HepG2 (cell line): ENCODE measurements around the gene SASH1. TPM values are rescaled to one million over a fixed set of nuclear protein-coding genes. Genes with fewer than 3 reads are reported as not detected.

ENCODE experiments used
- ATAC-seq: fragments of 200-7000 bp; cut with Tn5 transposase; 3 replicates; pipeline ENCODE4 v1.9.1; 2020; ENCODE audit warnings: mild to moderate bottlenecking, moderate library complexity
- BruUV-seq: library from RNA; stranded (reverse); fragments of 400-500 nt; replicated peaks from 2 replicates; lab custom pipeline; 2021; lab: Mats Ljungman, UMichigan
- CTCF ChIA-PET: fragments of 300-600 bp; formaldehyde crosslinking; extraction: SDS; loops from one replicate; lab custom pipeline; 2021; ENCODE audit warnings: low total read pairs, inconsistent platforms, low intra/inter-chr PET ratio; lab: Yijun Ruan, JAX
- POLR2A ChIA-PET: fragments of 350-600 bp; sonication (Branson Sonifier 250); formaldehyde crosslinking; loops from one replicate; lab custom pipeline; 2020; ENCODE audit warnings: antibody characterized with exemption, inconsistent platforms; lab: Yijun Ruan, JAX
- DNase-seq: peaks from one replicate; pipeline ENCODE4 v3.0.0-alpha.2; 2015; ENCODE audit warnings: low spot score
- FAIRE-seq: peaks from 3 replicates; lab custom pipeline; 2011; peaks lifted over from hg19 to GRCh38; lab: Jason Lieb, UNC
- H2AFZ ChIP-seq: one replicate; pipeline ENCODE4 v1.6.1; 2011; ENCODE audit warnings: low read length, inconsistent platforms
- H3K27ac ChIP-seq: fragments of 300-600 bp; 3 replicates; pipeline ENCODE4 v1.8.0; 2011; ENCODE audit warnings: mixed run types, mild to moderate bottlenecking, mixed read lengths, low read length, inconsistent platforms; ENCODE audit not compliant: insufficient read depth; ENCODE audit errors: extremely low read length
- H3K27me3 ChIP-seq, 2 experiments: fragments of 200-600 bp in 1 of 2; 2 replicates in 1 of 2; 3 replicates in 1 of 2; pipeline versions ENCODE4 v1.6.0 to v1.8.0; 2011; ENCODE audit warnings: low read length in 2 of 2, mild to moderate bottlenecking in 2 of 2, moderate library complexity in 2 of 2, inconsistent platforms in 1 of 2; ENCODE audit not compliant: insufficient read depth in 2 of 2, control insufficient read depth in 1 of 2
- H3K36me3 ChIP-seq, 2 experiments: fragments of 200-600 bp in 1 of 2; replicated peaks in 1 of 2; 2 replicates in 1 of 2; 3 replicates in 1 of 2; pipeline versions ENCODE4 v1.5.1 to v1.8.0; 2011; ENCODE audit warnings: low read length in 2 of 2, inconsistent platforms in 1 of 2; ENCODE audit not compliant: insufficient read depth in 2 of 2, control insufficient read depth in 1 of 2
- H3K4me1 ChIP-seq: 2 replicates; pipeline ENCODE4 v1.5.1; 2012; ENCODE audit warnings: low read length, inconsistent platforms; ENCODE audit not compliant: insufficient read depth
- H3K4me2 ChIP-seq: 2 replicates; pipeline ENCODE4 v1.6.0; 2011; ENCODE audit warnings: low read depth, low read length, inconsistent platforms
- H3K4me3 ChIP-seq, 3 experiments: fragments of 200-600 bp in 1 of 3; sonication (generic), shearing (Covaris generic) in 1 of 3; replicated peaks in 1 of 3; 2 replicates each; pipeline ENCODE4 v1.5.1; 2011 to 2016; ENCODE audit warnings: low read length in 3 of 3, inconsistent platforms in 2 of 3, low read depth in 2 of 3, mild to moderate bottlenecking in 2 of 3, control low read depth in 1 of 3, mixed read lengths in 1 of 3; ENCODE audit not compliant: insufficient read depth in 1 of 3
- H3K79me2 ChIP-seq: one replicate; pipeline ENCODE4 v1.6.1; 2011; ENCODE audit warnings: low read length, inconsistent platforms; ENCODE audit not compliant: insufficient read depth
- H3K9ac ChIP-seq: 2 replicates; pipeline ENCODE4 v1.6.0; 2011; ENCODE audit warnings: mild to moderate bottlenecking, low read depth, low read length, inconsistent platforms; ENCODE audit not compliant: insufficient read depth
- H3K9me3 ChIP-seq: 2 replicates; pipeline ENCODE4 v1.5.1; 2012; ENCODE audit warnings: mild to moderate bottlenecking, low read length
- H4K20me1 ChIP-seq: 2 replicates; pipeline ENCODE4 v1.6.0; 2011; ENCODE audit warnings: inconsistent platforms, mild to moderate bottlenecking, low read length, moderate library complexity; ENCODE audit not compliant: insufficient read depth
- BCL6 ChIP-seq: IDR thresholded peaks from 2 replicates; pipeline ENCODE4 v1.6.1; 2016; ENCODE audit warnings: missing genetic modification reagents, missing compliant biosample characterization
- CEBPB ChIP-seq: IDR thresholded peaks from 2 replicates; pipeline ENCODE4 v1.6.1; 2011; ENCODE audit warnings: low read depth, low read length, improper control_type of control experiment, borderline replicate concordance
- KLF6 ChIP-seq: IDR thresholded peaks from 2 replicates; pipeline ENCODE4 v1.8.0; 2016; ENCODE audit warnings: missing biosample characterization, missing genetic modification reagents
- MED1 ChIP-seq: sonication (generic); formaldehyde crosslinking; IDR thresholded peaks from 2 replicates; pipeline ENCODE4 v1.4.0; 2020; ENCODE audit warnings: missing genetic modification reagents
- PAX8 ChIP-seq: sonication (generic); formaldehyde crosslinking; IDR thresholded peaks from 2 replicates; pipeline ENCODE4 v1.8.0; 2022; ENCODE audit warnings: mild to moderate bottlenecking, missing genetic modification reagents, borderline replicate concordance
- RORA ChIP-seq: sonication (generic); formaldehyde crosslinking; IDR thresholded peaks from 2 replicates; pipeline ENCODE4 v1.5.0; 2020; ENCODE audit warnings: mild to moderate bottlenecking, missing genetic modification reagents, moderate library complexity
- TSC22D2 ChIP-seq: sonication (generic); formaldehyde crosslinking; IDR thresholded peaks from 2 replicates; pipeline ENCODE4 v1.5.1; 2020; ENCODE audit warnings: missing genetic modification reagents, mild to moderate bottlenecking, borderline replicate concordance
- ZNF138 ChIP-seq: sonication (generic); formaldehyde crosslinking; IDR thresholded peaks from 2 replicates; pipeline ENCODE4 v1.5.0; 2020; ENCODE audit warnings: mild to moderate bottlenecking, low read depth, missing genetic modification reagents
- ZNF17 ChIP-seq: sonication (generic); formaldehyde crosslinking; IDR thresholded peaks from 2 replicates; pipeline ENCODE4 v1.5.0; 2020; ENCODE audit warnings: mild to moderate bottlenecking, missing genetic modification reagents
- ZNF792 ChIP-seq: IDR thresholded peaks from 2 replicates; pipeline ENCODE4 v1.6.1; 2016
- WGBS: methylation state at CpG from one replicate; pipeline ENCODE4 v1.1.6; 2017; ENCODE audit warnings: low lambda C conversion rate; 5-methylcytosine and 5-hydroxymethylcytosine counted together
- in situ Hi-C: cut with HindIII; loops from 2 replicates; pipeline ENCODE4 v1.10.0; 2017; ENCODE audit warnings: low pct_unique_long_range_greater_than_20kb; ENCODE audit not compliant: extremely low pct_ligation_motif_present
- intact Hi-C: fragments of 100-400 bp; cut with micrococcal nuclease; formaldehyde crosslinking; loops from one replicate; pipeline ENCODE4 v1.10.0; 2022; ENCODE audit not compliant: unreplicated experiment
- polyA plus RNA-seq, 8 experiments: library from polyadenylated mRNA; depleted of rRNA in 3 of 8; stranded (reverse) in 7 of 8; unstranded in 1 of 8; fragments of >200 nt; fragmentation: Illumina TruSeq in 4 of 8; extraction: Trizol in 4 of 8; gene quantifications; 2 replicates each; pipeline versions ENCODE4 v1.2.1 to v1.2.3, GENCODE V29; 2011 to 2016; ENCODE audit warnings: low read depth in 4 of 8, missing spikeins in 1 of 8, mixed read lengths in 1 of 8; ENCODE audit not compliant: insufficient read depth in 1 of 8
- total RNA-seq, 5 experiments: library from RNA; depleted of rRNA; stranded (reverse); fragments of >200 nt; fragmentation: Illumina TruSeq; extraction: Trizol; gene quantifications; 2 replicates each; pipeline ENCODE4 v1.2.3, GENCODE V29; 2016; ENCODE audit warnings: low read depth in 1 of 5

The SASH1 gene
- total and polyA plus RNA-seq, 2 of the 13 experiments (the other 11 are each of a cell fraction or from before 2014, with no cell fraction given): 7.5 to 8.2 TPM

DNA sequence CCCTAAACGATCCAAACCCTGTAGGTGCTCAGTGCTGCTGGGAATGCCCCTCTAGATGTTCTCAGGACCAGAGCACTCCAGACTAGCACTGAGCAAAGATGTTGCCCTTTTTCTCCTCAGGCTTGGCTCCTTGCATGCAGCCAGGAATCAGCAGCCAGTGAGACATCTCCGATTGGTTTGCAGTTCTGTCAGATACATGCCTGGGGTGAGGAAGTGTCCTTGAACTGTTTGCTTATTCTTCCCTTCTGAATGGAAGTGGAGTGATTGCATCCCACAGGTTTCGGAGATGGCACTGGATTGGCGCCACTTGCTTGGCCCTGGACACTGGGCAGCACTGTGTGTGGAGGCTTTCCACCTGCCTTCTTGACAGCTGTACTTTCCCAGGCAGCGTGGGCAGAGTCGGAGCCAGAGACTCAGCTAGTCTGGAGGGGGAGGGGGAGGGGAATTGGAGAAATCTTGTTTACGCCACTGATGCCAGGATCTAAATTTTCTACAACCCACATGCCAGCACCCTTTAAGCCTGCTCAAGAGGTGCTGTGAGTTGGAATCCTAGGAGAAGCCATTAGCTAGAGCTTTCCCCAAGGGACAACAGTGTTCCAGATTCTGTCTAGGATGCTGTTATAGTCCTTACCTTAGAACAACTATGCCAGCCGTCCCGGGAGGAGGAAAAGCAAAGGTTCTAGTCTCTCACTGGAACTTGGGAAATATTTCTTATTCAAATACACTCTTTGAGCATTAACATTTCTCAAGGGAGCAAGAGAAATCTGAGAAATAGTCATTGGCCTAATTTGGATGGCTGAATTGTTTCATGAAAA, 49.2 kb upstream of the SASH1 start:
- no peak overlapping the region for H2AFZ ChIP-seq
- H3K27ac ChIP-seq: no peak overlapping the region
- H3K27me3 ChIP-seq: peaks cover 1 to 9% of the 10 kb centered on the region in 2 experiments; a peak in 1 of 5 replicates
- ATAC-seq: peak; percentile 38
- H3K4me1 ChIP-seq: no peaks in the 10 kb centered on the region
- DNase-seq: no peak
- intact Hi-C loops (no loop called here), in situ Hi-C loops (no loop called here)
- POLR2A ChIA-PET: no interaction called here
- TF ChIP-seq CEBPB (no peak), ZNF792 (CRISPR knock-in tag) (no peak), BCL6 (CRISPR knock-in tag) (no peak), MED1 (no peak), RORA (CRISPR knock-in tag) (no peak)
- H3K4me2 ChIP-seq: no peak overlapping the region
- BruUV-seq: no TSS peak
- no peak for FAIRE-seq
- H3K9me3 ChIP-seq: no peaks in the 10 kb centered on the region
- H4K20me1 ChIP-seq: no peaks in the 10 kb centered on the region
- no peak overlapping the region for H3K4me3 ChIP-seq
- H3K36me3 ChIP-seq: no peaks in the 10 kb centered on the region
- H3K79me2 ChIP-seq: no peaks in the 10 kb centered on the region
- 50% methylated on average over 8 of the region's 9 CpGs for WGBS
- CTCF ChIA-PET: no interaction called here
- no peak overlapping the region for H3K9ac ChIP-seq

DNA sequence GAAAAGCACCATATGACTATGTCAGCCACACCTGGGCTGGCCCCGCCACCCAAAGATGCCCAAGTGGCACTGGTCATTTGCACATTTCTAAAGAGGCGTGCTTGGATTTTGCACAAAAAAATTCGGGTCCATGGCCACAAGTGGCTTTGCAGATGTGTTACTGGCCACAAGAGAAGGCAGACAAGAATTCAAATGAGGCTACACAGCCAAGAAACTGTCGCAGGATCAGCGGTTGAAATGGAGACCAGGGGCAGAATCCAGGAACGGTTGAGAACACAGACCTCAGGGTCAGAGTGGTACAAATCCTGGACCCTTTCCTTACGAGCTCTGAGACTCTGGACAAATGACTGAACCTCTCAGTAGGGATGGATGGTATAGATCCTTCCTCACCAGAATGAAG, 48.6 kb upstream of the SASH1 start:
- H3K79me2 ChIP-seq: no peaks in the 10 kb centered on the region
- ATAC-seq (no peak), FAIRE-seq (no peak), DNase-seq (no peak)
- no peaks in the 10 kb centered on the region for H3K9me3 ChIP-seq
- H3K27me3 ChIP-seq: peaks cover 1 to 9% of the 10 kb centered on the region in 2 experiments; a peak in 1 of 5 replicates
- no peak overlapping the region for H3K27ac ChIP-seq
- TF ChIP-seq KLF6 (CRISPR knock-in tag): no peak
- TF ChIP-seq ZNF138 (CRISPR knock-in tag): no peak
- TF ChIP-seq TSC22D2 (CRISPR knock-in tag): no peak
- no peak for TF ChIP-seq PAX8 (CRISPR knock-in tag)
- TF ChIP-seq ZNF17 (CRISPR knock-in tag): no peak
- no peaks in the 10 kb centered on the region for H3K4me1 ChIP-seq
- no peaks in the 10 kb centered on the region for H4K20me1 ChIP-seq
- no peak overlapping the region for H3K4me2 ChIP-seq
- POLR2A ChIA-PET: no interaction called here
- in situ Hi-C loops (no loop called here), intact Hi-C loops (no loop called here)
- no peak overlapping the region for H3K9ac ChIP-seq
- no TSS peak for BruUV-seq
- WGBS: 71% methylated on average over 7 of the region's 7 CpGs
- no peak overlapping the region for H3K4me3 ChIP-seq
- CTCF ChIA-PET: no interaction called here
- H2AFZ ChIP-seq: no peak overlapping the region
- H3K36me3 ChIP-seq: no peaks in the 10 kb centered on the region
